VCaP (cell line): ENCODE measurements around the gene GALNT9.

Experiments used
- H3K27ac ChIP-seq: fragments of 450-650 bp; 2 replicates; pipeline ENCODE4 v1.5.1; 2017
- CTCF ChIP-seq: fragments of 450-650 bp; conservative IDR thresholded peaks from 2 replicates; pipeline ENCODE4 v1.5.1; 2017; ENCODE audit warnings: mild to moderate bottlenecking, moderate library complexity

Gene GALNT9

GRCh38 chr12:132356691-132357622 lies 27.6 kb upstream of the GALNT9 start:
- TF ChIP-seq CTCF, result no peak
- no peak overlapping the region for H3K27ac ChIP-seq

GRCh38 chr12:132355742-132356681 lies 26.6 kb upstream of the GALNT9 start:
- H3K27ac ChIP-seq, result no peak overlapping the region
- no peak for TF ChIP-seq CTCF

GRCh38 chr12:132354982-132355680 lies 25.7 kb upstream of the GALNT9 start:
- no peak for TF ChIP-seq CTCF
- H3K27ac ChIP-seq, result no peak overlapping the region

- no peak for TF ChIP-seq CTCF
- no peak overlapping the region for H3K27ac ChIP-seq
Measured at GRCh38 chr12:132354211-132354981, 25.0 kb upstream of the GALNT9 start.

- H3K27ac ChIP-seq, result no peak overlapping the region
- TF ChIP-seq CTCF, result no peak
Measured at GRCh38 chr12:132353811-132354210, 24.4 kb upstream of the GALNT9 start.

GRCh38 chr12:132352896-132353800 lies 23.8 kb upstream of the GALNT9 start:
- no peak for TF ChIP-seq CTCF
- no peak overlapping the region for H3K27ac ChIP-seq
